HG03064 (cell line): ENCODE measurements around the gene SUSD2.
"Not testable (repeated sequence)": the region's sequence is repeated elsewhere in the genome, so short reads cannot be mapped to it uniquely, and the experiment has no call there.

Experiments
- ATAC-seq: cut with Tn5 transposase; IDR thresholded peaks from one replicate; pipeline ENCODE4 v1.9.1; 2021; ENCODE audit warnings: low read depth; ENCODE audit not compliant: unreplicated experiment

Gene SUSD2

DNA sequence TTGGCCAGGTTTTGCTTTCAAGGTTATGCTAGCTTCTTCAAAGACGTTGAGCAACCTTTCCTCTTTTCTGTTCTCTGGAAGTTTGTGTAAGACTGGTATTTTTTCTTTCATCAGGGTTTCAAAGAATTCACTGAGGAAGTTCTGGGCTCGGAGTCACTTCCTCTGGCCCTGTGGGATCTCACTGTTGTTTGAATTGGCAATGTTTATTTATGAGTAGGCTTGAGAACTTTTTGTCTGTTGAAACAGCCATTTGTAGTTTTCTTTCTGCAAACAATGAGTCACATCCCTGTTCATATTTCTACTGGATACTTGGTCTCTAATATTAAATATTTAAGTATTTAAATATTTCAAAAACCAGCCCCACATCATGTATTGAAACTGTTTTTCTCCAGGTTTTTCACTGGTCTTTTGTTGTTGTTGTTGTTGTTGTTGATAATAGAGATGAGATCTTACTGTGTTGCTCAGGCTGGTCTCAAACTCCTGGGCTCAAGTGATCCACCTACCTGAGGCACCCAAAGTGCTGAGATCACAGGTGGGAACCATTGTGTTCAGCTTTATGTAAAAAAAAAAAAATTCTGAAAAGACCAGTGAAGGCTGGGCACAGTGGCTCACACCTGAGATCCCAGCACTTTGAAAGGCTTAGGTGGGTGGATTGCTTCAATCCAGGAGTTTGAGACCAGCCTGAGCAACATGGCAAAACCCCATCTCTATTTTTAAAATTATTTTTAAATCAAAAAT lies 26.9 kb downstream of the SUSD2 start:
- no peak for ATAC-seq

GRCh38 chr22:24209016-24209415 lies 27.7 kb downstream of the SUSD2 start:
- no peak for ATAC-seq

- ATAC-seq, result no peak
Observed at GRCh38 chr22:24209687-24210086, 28.4 kb downstream of the SUSD2 start.

DNA sequence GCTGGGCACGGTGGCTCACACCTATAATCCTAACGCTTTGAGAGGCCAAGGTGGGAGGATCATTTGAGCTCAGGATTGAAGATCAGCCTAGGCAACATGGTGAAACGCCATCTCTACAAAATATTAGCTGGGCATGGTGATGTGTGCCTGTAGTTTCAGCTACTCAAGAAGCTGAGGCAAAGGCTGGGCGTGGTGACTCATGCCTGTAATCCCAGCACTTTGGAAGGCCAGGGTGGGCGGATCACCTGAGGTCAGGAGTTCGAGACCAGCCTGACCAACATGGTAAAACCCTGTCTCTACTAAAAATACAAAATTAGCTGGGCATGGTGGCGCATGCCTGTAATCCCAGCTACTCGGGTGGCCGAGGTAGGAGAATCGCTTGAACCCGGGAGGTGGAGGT lies 29.1 kb downstream of the SUSD2 start:
- not testable (repeated sequence) for ATAC-seq

DNA sequence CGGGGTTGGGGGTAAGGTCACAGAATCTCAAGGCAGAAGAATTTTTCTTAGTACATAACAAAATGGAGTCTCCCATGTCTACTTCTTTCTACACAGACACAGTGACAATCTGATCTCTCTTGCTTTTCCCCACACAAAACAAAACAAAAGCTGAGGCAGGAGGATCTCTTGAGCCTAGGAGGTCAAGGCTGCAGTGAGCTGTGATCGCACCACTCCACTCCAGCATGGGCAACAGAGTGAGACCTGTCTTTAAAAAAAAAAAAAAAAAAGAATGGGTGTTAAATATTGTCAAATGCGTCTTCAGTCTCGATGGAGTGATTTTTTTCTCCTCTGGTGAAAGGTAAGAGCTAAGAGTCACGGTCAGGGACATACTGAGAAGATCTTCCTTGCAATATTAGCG lies 30.4 kb downstream of the SUSD2 start:
- ATAC-seq, result not testable (repeated sequence)

GRCh38 chr22:24213111-24213510 lies 31.8 kb downstream of the SUSD2 start:
- not testable (repeated sequence) for ATAC-seq

GRCh38 chr22:24214467-24215285 lies 33.4 kb downstream of the SUSD2 start:
- ATAC-seq, result no peak

GRCh38 chr22:24216541-24217209 lies 35.4 kb downstream of the SUSD2 start:
- no peak for ATAC-seq

DNA sequence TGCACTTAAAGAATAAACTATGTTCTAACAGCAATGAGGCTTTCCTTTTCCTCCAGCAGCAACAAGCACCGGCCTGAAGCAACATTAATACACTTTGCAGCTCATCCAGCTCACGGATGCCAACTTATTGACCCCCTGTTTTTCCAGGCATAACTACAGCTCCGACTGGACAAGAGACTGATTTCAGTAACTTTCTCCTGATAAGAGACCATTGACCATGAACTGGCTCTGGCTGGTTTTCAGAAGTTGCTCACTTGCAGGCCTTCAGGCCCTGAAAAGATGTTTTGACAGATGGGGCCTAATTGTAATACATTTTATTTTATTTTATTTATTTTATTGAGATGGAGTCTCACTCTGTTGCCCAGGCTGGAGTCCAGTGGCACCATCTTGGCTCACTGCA lies 36.1 kb downstream of the SUSD2 start:
- no peak for ATAC-seq

GRCh38 chr22:24219750-24220149 lies 38.5 kb downstream of the SUSD2 start:
- no peak for ATAC-seq

GRCh38 chr22:24224468-24224867 lies 43.2 kb downstream of the SUSD2 start:
- no peak for ATAC-seq

DNA sequence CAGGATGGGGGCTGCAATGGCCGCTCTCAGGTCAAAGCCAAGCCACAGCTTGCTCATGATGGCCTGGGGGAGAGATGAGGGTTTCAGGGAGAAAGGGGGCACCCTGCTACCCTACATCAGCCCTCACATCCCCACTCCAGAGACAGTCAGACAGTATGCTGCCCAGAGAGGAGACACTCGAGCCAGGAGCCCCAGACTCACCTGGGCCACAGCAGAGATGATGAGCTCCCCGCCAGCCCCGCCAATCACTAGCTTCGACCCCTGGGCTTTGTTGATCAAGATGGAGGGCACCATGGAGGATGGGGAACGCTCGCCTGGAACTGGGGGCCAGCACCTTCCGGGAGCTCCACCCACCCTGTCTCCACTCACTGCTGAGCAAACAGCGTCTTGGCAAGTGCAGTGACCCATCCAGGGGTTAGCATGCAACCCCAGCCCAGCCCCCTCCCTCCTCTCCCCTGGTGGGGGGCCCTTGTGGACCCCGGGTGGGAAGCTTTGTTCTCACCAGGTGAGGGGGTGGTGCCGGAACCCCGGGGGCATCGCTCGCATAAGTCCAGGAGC lies 43.8 kb downstream of the SUSD2 start:
- no peak for ATAC-seq

- no peak for ATAC-seq
Observed at GRCh38 chr22:24225951-24226350, 44.7 kb downstream of the SUSD2 start.

GRCh38 chr22:24230911-24231656 lies 49.8 kb downstream of the SUSD2 start:
- no peak for ATAC-seq

DNA sequence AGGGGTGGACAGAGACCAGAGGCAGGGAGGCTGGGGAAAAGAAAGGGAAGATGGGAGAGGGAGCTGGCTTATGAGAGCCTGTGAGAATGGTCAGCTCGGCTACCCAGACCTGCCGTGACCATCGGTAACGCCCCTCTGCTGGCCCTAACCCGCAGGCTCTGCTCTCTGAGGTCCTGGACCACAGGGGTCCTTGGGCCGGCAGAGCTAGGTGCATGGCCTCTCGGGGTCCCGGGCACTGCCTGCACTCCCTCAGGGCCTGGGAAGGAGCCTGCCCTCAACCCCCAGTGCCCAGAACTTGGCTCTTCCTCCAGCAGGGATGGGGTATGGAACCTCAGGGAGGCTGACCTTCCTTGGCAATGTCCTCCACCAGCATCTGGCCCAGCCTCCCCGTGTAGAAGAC lies 50.4 kb downstream of the SUSD2 start:
- ATAC-seq, result no peak

DNA sequence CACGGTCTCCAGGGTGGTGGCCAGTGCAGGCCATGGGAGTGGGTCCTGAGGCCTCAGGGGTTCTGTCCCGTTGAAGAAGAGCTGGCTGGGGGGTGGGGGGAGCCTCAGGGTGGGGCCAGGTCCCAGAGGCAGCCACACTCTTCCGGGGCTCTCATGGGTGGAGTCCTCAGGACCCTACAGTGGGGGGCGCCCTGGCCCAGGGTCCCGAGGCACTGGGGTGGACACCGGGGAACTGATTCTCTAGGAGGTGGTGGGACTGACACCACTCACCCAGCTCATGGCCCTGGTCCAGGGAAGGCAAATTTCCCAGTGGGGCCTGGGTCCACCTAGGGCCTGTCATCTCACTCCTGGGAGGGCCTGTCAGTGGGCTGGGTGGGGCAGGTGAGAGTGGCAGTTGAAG lies 50.8 kb downstream of the SUSD2 start:
- no peak for ATAC-seq

DNA sequence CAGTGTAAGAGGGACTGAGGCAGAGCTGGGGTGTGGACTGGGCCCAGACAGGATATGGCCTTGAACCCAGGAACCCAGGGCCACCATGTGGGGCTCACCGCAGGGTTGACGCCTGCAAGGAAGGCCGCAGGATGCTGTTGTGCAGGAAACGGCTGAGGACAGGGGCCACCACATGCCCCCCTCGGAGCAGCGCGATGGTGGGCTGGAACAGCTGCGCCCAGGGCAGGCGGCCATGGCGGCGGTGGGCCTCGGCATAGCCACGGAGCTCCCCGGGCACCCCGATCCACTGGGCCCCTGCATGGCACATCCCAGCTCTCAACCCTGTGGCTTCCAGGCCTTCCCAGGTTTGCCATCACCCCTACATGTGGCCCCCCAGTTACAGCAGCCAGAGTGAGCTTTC lies 51.4 kb downstream of the SUSD2 start:
- no peak for ATAC-seq

DNA sequence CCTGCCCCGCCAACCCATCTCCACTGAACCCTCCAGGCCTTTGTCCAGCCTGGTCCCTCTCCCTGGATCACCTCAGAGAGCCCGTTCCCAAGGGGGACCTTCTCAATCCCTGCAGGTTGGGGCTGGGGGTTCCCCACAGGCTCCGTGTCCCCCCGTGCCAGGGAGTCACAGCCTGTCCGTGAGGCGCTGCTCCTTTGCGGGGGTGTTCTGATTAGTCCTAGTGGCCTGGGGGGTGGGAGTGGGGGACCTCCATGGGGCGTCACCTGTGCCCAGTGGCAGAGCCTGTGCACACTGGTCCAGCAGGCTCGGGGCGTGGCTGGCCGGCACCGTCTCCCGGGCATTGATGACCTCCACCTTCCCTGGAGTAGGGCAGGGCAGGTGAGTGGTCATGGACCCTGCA lies 51.9 kb downstream of the SUSD2 start:
- no peak for ATAC-seq

DNA sequence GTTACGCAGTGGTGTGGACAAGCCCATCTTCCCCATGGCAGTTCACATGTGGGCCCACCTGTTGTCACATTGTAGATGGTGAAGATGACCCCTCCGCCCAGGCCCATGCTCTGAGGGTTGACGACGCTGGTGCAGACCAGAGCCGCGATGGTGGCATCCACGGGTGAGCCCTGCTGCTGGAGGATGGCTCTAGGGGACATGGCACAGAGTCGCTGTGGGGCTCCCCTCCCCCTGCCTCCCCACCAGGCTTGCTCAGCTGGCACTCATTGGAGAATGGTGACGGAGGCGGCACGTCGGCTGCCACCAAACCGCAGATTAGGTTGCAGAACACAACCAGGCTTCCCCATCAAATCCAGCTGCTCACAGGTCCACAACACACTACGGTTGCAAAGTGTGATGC lies 52.5 kb downstream of the SUSD2 start:
- ATAC-seq, result no peak

DNA sequence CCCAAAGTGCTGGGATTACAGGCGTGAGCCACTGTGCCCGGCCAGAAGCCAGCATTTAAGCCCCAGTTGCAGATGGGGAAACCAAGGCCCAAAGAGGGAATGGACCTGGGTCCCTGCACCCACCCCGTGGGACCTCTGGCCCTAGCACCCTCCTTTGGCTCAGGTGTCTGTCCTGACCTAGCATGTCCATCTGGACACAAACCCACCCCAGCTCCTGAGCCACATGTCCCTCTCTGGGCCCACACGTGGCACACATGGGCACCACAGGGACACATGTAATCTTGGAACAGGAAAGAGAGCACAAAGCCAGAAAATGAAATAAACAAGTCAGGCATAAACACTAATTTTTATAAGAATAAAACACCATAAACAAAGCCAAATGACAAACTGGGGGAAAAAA lies 54.0 kb downstream of the SUSD2 start:
- no peak for ATAC-seq
